HCT116 (cell line): Measurements from ENCODE around the gene HYAL1. TPM values are rescaled to one million over a fixed set of nuclear protein-coding genes. Genes with fewer than 3 reads are reported as not detected.

Experiments
- ATAC-seq: fragments of 200-7000 bp; cut with Tn5 transposase; 2 replicates; pipeline ENCODE4 v1.9.1; 2020; ENCODE audit warnings: mild to moderate bottlenecking, moderate library complexity
- BruUV-seq: library from RNA; stranded (reverse); fragments of 400-500 nt; replicated peaks from 2 replicates; lab custom pipeline; 2021; lab: Mats Ljungman, UMichigan
- CTCF ChIA-PET: fragments of 300-600 bp; sonication (Branson Sonifier 250); formaldehyde crosslinking; loops from one replicate; lab custom pipeline; 2021; ENCODE audit warnings: antibody characterized with exemption; lab: Charles Lee
- POLR2A ChIA-PET: fragments of 300-600, 350-600 bp; sonication (Branson Sonifier 250); formaldehyde crosslinking; loops from one replicate; lab custom pipeline; 2021; ENCODE audit warnings: antibody characterized with exemption; lab: Charles Lee
- RAD21 ChIA-PET, 2 experiments: fragments of 300-600 bp; sonication (Branson Sonifier 250); formaldehyde crosslinking; loops; one replicate each; lab custom pipeline; 2023; ENCODE audit warnings: low total read pairs in 2 of 2; ENCODE audit not compliant: uncharacterized antibody in 2 of 2, unreplicated experiment in 2 of 2, low non-redundant PET in 1 of 2; lab: Charles Lee
- DNase-seq: peaks from one replicate; pipeline ENCODE4 v3.0.0-alpha.2; 2010; ENCODE audit warnings: low read depth, low spot score
- H2AFZ ChIP-seq: fragments of 200-600 bp; shearing (Covaris generic), sonication (generic); 2 replicates; pipeline ENCODE4 v1.6.1; 2017; ENCODE audit warnings: low read depth, mixed run types, mixed read lengths, antibody characterized with exemption, low read length; ENCODE audit not compliant: poor library complexity, severe bottlenecking
- H3K27ac ChIP-seq: 2 replicates; pipeline ENCODE4 v1.5.1; 2012; ENCODE audit warnings: low read depth, low read length
- H3K27me3 ChIP-seq: fragments of 200-600 bp; sonication (generic); 2 replicates; pipeline ENCODE4 v1.6.1; 2016; ENCODE audit warnings: mixed run types, low read length, mixed read lengths; ENCODE audit not compliant: insufficient read depth
- H3K36me3 ChIP-seq, 2 experiments: fragments of 200-500 bp in 1 of 2; fragments of 200-600 bp in 1 of 2; sonication (Bioruptor generic) in 1 of 2; sonication (generic) in 1 of 2; 2 replicates each; pipeline versions ENCODE4 v1.5.1 to v1.6.1; 2014 to 2016; ENCODE audit warnings: low read length in 2 of 2, inconsistent platforms in 1 of 2, mixed read lengths in 1 of 2, mixed run types in 1 of 2; ENCODE audit not compliant: insufficient read depth in 2 of 2, control insufficient read depth in 1 of 2
- H3K4me1 ChIP-seq, 2 experiments: fragments of 200-600 bp in 1 of 2; sonication (generic) in 1 of 2; 2 replicates each; pipeline versions ENCODE4 v1.5.1 to v1.6.1; 2012 to 2017; ENCODE audit warnings: low read length in 2 of 2, inconsistent platforms in 1 of 2, mild to moderate bottlenecking in 1 of 2, mixed read lengths in 1 of 2, mixed run types in 1 of 2, moderate library complexity in 1 of 2; ENCODE audit not compliant: insufficient read depth in 2 of 2, control insufficient read depth in 1 of 2
- H3K4me2 ChIP-seq: fragments of 200-600 bp; sonication (generic); 2 replicates; pipeline ENCODE4 v1.6.1; 2017; ENCODE audit warnings: mixed run types, low read length, mixed read lengths
- H3K4me3 ChIP-seq, 2 experiments: fragments of 200-600 bp in 1 of 2; sonication (generic) in 1 of 2; replicated peaks in 1 of 2; 2 replicates each; pipeline ENCODE4 v1.5.1; 2011 to 2016; ENCODE audit warnings: low read length in 2 of 2, control low read depth in 1 of 2, low read depth in 1 of 2, mild to moderate bottlenecking in 1 of 2, mixed read lengths in 1 of 2, mixed run types in 1 of 2
- H3K79me2 ChIP-seq: fragments of 200-600 bp; sonication (generic); 2 replicates; pipeline ENCODE4 v1.6.1; 2017; ENCODE audit warnings: mild to moderate bottlenecking, mixed run types, low read length, moderate library complexity, mixed read lengths; ENCODE audit not compliant: insufficient read depth
- H3K9ac ChIP-seq: fragments of 200-600 bp; sonication (generic); 2 replicates; pipeline ENCODE4 v1.6.1; 2016; ENCODE audit warnings: low read length, mixed read lengths
- H3K9me2 ChIP-seq: fragments of 200-600 bp; sonication (generic), shearing (Covaris generic); 2 replicates; pipeline ENCODE4 v1.6.1; 2017; ENCODE audit warnings: mixed run types, mild to moderate bottlenecking, moderate library complexity; ENCODE audit not compliant: insufficient read depth
- H3K9me3 ChIP-seq, 2 experiments: fragments of 200-500 bp in 1 of 2; fragments of 200-600 bp in 1 of 2; sonication (Bioruptor generic) in 1 of 2; sonication (generic) in 1 of 2; 2 replicates each; pipeline ENCODE4 v1.6.1; 2014 to 2017; ENCODE audit warnings: low read length in 2 of 2, mixed read lengths in 2 of 2, inconsistent platforms in 1 of 2, low read depth in 1 of 2, mild to moderate bottlenecking in 1 of 2, mixed run types in 1 of 2, moderate library complexity in 1 of 2; ENCODE audit not compliant: control insufficient read depth in 1 of 2, insufficient read depth in 1 of 2
- H4K20me1 ChIP-seq: fragments of 200-600 bp; sonication (generic), shearing (Covaris generic); 2 replicates; pipeline ENCODE4 v1.6.1; 2017; ENCODE audit warnings: mixed run types, mild to moderate bottlenecking, moderate library complexity; ENCODE audit not compliant: insufficient read depth
- CBX3 ChIP-seq: IDR thresholded peaks from 2 replicates; pipeline ENCODE4 v1.6.1; 2012; ENCODE audit warnings: low read depth
- CEBPB ChIP-seq: IDR thresholded peaks from 2 replicates; pipeline ENCODE4 v1.6.1; 2012; ENCODE audit warnings: low read depth
- ELF1 ChIP-seq: IDR thresholded peaks from 2 replicates; pipeline ENCODE4 v1.6.1; 2012; ENCODE audit warnings: low read depth, borderline replicate concordance
- EZH2phosphoT487 ChIP-seq: fragments of 200-600 bp; IDR thresholded peaks from 2 replicates; pipeline ENCODE4 v1.6.1; 2018; ENCODE audit warnings: antibody characterized with exemption, borderline replicate concordance
- FOSL1 ChIP-seq: IDR thresholded peaks from 2 replicates; pipeline ENCODE4 v1.6.1; 2012; ENCODE audit warnings: low read depth
- JUND ChIP-seq: IDR thresholded peaks from 2 replicates; pipeline ENCODE4 v1.6.1; 2012
- ZBTB33 ChIP-seq: IDR thresholded peaks from 2 replicates; pipeline ENCODE4 v1.6.1; 2011; ENCODE audit warnings: mild to moderate bottlenecking, low read length, moderate library complexity; ENCODE audit not compliant: insufficient replicate concordance; ENCODE audit errors: extremely low read depth
- ZNF274 ChIP-seq: fragments of 200-500 bp; sonication (Bioruptor generic); IDR thresholded peaks from 2 replicates; pipeline ENCODE4 v1.6.1; 2014; ENCODE audit warnings: mild to moderate bottlenecking, low read depth, low read length, inconsistent platforms
- intact Hi-C: fragments of 100-400 bp; cut with micrococcal nuclease; formaldehyde crosslinking; loops from 2 replicates; pipeline ENCODE4 v1.10.0; 2022
- total RNA-seq: library from RNA; stranded (reverse); gene quantifications from one replicate; pipeline ENCODE4 v1.2.1, GENCODE V29; 2021; ENCODE audit not compliant: unreplicated experiment

The HYAL1 gene
- total RNA-seq, 1 experiment from 2014 or later, result 6.1 TPM

- Histone ChIP-seq H3K4me2 (no peak overlapping the region), H3K4me3 (no peak overlapping the region), H4K20me1 (no peaks in the 10 kb centered on the region), H3K36me3 (no peaks in the 10 kb centered on the region), H3K9ac (no peak overlapping the region), H3K9me3 (no peaks in the 10 kb centered on the region), H3K79me2 (no peaks in the 10 kb centered on the region), H3K27me3 (no peaks in the 10 kb centered on the region), H2AFZ (no peak overlapping the region), H3K4me1 (peaks cover 2 to 4% of the 10 kb centered on the region in 2 experiments; a peak in 3 of 4 replicates), H3K9me2 (no peaks in the 10 kb centered on the region), H3K27ac (no peak overlapping the region)
- ChIA-PET POLR2A (interaction anchor here (0.7 to 1.9 kb wide), 2 partner anchors 15 to 37 kb away, joined by 3 to 4 read pairs; no protein-coding TSS in a partner anchor), RAD21 (interaction anchor here in 1 of 2 experiments (1.2 kb wide), 1 partner anchor 33 kb away, joined by 3 read pairs; no protein-coding TSS in a partner anchor), CTCF (interaction anchor here (0.9 to 1.3 kb wide), 2 partner anchors 45 to 53 kb away, joined by 3 read pairs; no protein-coding TSS in a partner anchor)
- BruUV-seq, result no TSS peak
- intact Hi-C loops, result no loop called here
- DNase-seq, result no peak
- ATAC-seq, result no peak
- TF ChIP-seq FOSL1 (no peak), ELF1 (no peak), CBX3 (no peak), JUND (no peak), ZNF274 (no peak), EZH2phosphoT487 (no peak), ZBTB33 (no peak), CEBPB (no peak)
These were observed 23.9 kb downstream of the HYAL1 start for GRCh38 chr3:50279255-50280016.
